Neural cell (in vitro differentiated cells): Measurements from ENCODE around the gene ARHGAP6.

Source experiments
- EP300 ChIP-seq: fragments of 450-650 bp; conservative IDR thresholded peaks from 2 replicates; pipeline ENCODE4 v1.6.1; 2014; ENCODE audit warnings: antibody characterized with exemption, mild to moderate bottlenecking, moderate library complexity; ENCODE audit not compliant: poor library complexity, severe bottlenecking
- EZH2 ChIP-seq: fragments of 200-600, 300-800 bp; shearing (Covaris generic), sonication (generic); IDR thresholded peaks from 2 replicates; pipeline ENCODE4 v1.6.1; 2014; ENCODE audit warnings: antibody characterized with exemption, low read length, borderline replicate concordance, mild to moderate bottlenecking; ENCODE audit not compliant: insufficient read depth, poor library complexity, severe bottlenecking
- MXI1 ChIP-seq: fragments of 450-650 bp; conservative IDR thresholded peaks from 2 replicates; pipeline ENCODE4 v1.6.1; 2014; ENCODE audit warnings: antibody characterized with exemption, mild to moderate bottlenecking; ENCODE audit not compliant: poor library complexity, severe bottlenecking
- POLR2AphosphoS5 ChIP-seq: IDR thresholded peaks from 2 replicates; pipeline ENCODE4 v1.6.1; 2012
- RAD21 ChIP-seq: fragments of 450-650 bp; conservative IDR thresholded peaks from 2 replicates; pipeline ENCODE4 v1.6.1; 2014; ENCODE audit warnings: antibody characterized with exemption, mild to moderate bottlenecking, moderate library complexity
- SMC3 ChIP-seq: fragments of 450-650 bp; conservative IDR thresholded peaks from 2 replicates; pipeline ENCODE4 v1.6.1; 2014; ENCODE audit warnings: antibody characterized with exemption, mild to moderate bottlenecking, moderate library complexity; ENCODE audit not compliant: poor library complexity
- TAF1 ChIP-seq: IDR thresholded peaks from 2 replicates; pipeline ENCODE4 v1.6.1; 2012; ENCODE audit warnings: low read depth
- TF ChIP-seq, protein P1 (sequence below): IDR thresholded peaks from 2 replicates; pipeline ENCODE4 v1.6.1; 2012; ENCODE audit warnings: borderline replicate concordance
- TF ChIP-seq, protein P2 (sequence below): fragments of 450-650 bp; IDR thresholded peaks from 2 replicates; pipeline ENCODE4 v1.5.1; 2014; ENCODE audit warnings: antibody characterized with exemption, mild to moderate bottlenecking, moderate library complexity; ENCODE audit not compliant: poor library complexity, severe bottlenecking

DNA sequence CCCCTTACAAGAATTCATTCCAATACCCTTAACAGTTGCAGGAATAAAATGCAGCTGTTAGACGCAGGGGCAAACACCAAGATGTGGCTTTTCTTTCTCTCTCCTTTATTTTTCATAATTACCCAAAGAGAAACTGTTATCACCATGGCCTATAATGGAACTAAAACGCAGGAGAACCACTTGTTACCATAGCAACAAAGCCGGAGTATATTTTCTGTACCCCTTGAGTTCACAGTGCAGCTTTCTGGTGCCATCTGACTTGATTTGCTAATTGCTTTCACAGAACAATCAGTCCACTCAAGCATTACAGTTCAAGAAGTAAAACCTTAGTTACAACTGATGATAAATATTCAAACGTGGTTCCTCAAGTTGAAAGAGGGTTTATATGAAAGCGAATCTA is 214.6 kb downstream of the ARHGAP6 start:
- TF ChIP-seq, protein P1, sequence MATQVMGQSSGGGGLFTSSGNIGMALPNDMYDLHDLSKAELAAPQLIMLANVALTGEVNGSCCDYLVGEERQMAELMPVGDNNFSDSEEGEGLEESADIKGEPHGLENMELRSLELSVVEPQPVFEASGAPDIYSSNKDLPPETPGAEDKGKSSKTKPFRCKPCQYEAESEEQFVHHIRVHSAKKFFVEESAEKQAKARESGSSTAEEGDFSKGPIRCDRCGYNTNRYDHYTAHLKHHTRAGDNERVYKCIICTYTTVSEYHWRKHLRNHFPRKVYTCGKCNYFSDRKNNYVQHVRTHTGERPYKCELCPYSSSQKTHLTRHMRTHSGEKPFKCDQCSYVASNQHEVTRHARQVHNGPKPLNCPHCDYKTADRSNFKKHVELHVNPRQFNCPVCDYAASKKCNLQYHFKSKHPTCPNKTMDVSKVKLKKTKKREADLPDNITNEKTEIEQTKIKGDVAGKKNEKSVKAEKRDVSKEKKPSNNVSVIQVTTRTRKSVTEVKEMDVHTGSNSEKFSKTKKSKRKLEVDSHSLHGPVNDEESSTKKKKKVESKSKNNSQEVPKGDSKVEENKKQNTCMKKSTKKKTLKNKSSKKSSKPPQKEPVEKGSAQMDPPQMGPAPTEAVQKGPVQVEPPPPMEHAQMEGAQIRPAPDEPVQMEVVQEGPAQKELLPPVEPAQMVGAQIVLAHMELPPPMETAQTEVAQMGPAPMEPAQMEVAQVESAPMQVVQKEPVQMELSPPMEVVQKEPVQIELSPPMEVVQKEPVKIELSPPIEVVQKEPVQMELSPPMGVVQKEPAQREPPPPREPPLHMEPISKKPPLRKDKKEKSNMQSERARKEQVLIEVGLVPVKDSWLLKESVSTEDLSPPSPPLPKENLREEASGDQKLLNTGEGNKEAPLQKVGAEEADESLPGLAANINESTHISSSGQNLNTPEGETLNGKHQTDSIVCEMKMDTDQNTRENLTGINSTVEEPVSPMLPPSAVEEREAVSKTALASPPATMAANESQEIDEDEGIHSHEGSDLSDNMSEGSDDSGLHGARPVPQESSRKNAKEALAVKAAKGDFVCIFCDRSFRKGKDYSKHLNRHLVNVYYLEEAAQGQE: peak; percentile 4
- TF ChIP-seq, protein P2, sequence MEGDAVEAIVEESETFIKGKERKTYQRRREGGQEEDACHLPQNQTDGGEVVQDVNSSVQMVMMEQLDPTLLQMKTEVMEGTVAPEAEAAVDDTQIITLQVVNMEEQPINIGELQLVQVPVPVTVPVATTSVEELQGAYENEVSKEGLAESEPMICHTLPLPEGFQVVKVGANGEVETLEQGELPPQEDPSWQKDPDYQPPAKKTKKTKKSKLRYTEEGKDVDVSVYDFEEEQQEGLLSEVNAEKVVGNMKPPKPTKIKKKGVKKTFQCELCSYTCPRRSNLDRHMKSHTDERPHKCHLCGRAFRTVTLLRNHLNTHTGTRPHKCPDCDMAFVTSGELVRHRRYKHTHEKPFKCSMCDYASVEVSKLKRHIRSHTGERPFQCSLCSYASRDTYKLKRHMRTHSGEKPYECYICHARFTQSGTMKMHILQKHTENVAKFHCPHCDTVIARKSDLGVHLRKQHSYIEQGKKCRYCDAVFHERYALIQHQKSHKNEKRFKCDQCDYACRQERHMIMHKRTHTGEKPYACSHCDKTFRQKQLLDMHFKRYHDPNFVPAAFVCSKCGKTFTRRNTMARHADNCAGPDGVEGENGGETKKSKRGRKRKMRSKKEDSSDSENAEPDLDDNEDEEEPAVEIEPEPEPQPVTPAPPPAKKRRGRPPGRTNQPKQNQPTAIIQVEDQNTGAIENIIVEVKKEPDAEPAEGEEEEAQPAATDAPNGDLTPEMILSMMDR: no peak
- TF ChIP-seq EP300: no peak
- TF ChIP-seq POLR2AphosphoS5: no peak
- TF ChIP-seq EZH2: no peak
- no peak for TF ChIP-seq RAD21
- no peak for TF ChIP-seq TAF1
- no peak for TF ChIP-seq MXI1
- TF ChIP-seq SMC3: no peak
